MCF 10A (cell line): ENCODE data around the gene SLC6A12. TPM values are rescaled to one million over a fixed set of nuclear protein-coding genes. Genes with fewer than 3 reads are reported as not detected.

Source experiments
- BruUV-seq: library from RNA; stranded (reverse); fragments of 400-500 nt; replicated peaks from 2 replicates; lab custom pipeline; 2021; lab: Mats Ljungman, UMichigan
- CTCF ChIA-PET: fragments of 300-600 bp; sonication (Branson Sonifier 250); formaldehyde crosslinking; extraction: SDS; loops from one replicate; lab custom pipeline; 2021; ENCODE audit warnings: antibody characterized with exemption, inconsistent platforms; lab: Yijun Ruan, JAX
- POLR2A ChIA-PET: fragments of 300-600, 350-650 bp; sonication (Branson Sonifier 250); formaldehyde crosslinking; extraction: SDS; loops from one replicate; lab custom pipeline; 2020; ENCODE audit warnings: antibody characterized with exemption, inconsistent platforms; lab: Yijun Ruan, JAX
- DNase-seq: peaks from one replicate; pipeline ENCODE4 v3.0.0-alpha.2; 2018; ENCODE audit not compliant: unreplicated experiment
- H3K27ac Mint-ChIP-seq: one replicate; pipeline ENCODE4 v1.8.0; 2022; ENCODE audit warnings: mild to moderate bottlenecking, low read depth, mixed read lengths; ENCODE audit not compliant: unreplicated experiment
- H3K27me3 Mint-ChIP-seq: one replicate; pipeline ENCODE4 v1.8.0; 2022; ENCODE audit warnings: mixed read lengths; ENCODE audit not compliant: insufficient read depth, unreplicated experiment
- H3K36me3 Mint-ChIP-seq: one replicate; pipeline ENCODE4 v1.8.0; 2022; ENCODE audit warnings: mild to moderate bottlenecking, moderate library complexity, mixed read lengths; ENCODE audit not compliant: insufficient read depth, unreplicated experiment
- H3K4me1 Mint-ChIP-seq: one replicate; pipeline ENCODE4 v1.8.0; 2022; ENCODE audit warnings: mixed read lengths; ENCODE audit not compliant: insufficient read depth, unreplicated experiment
- H3K4me3 Mint-ChIP-seq: one replicate; pipeline ENCODE4 v1.8.0; 2022; ENCODE audit warnings: mild to moderate bottlenecking, moderate library complexity, mixed read lengths; ENCODE audit not compliant: unreplicated experiment
- H3K9me3 Mint-ChIP-seq: one replicate; pipeline ENCODE4 v1.8.0; 2022; ENCODE audit warnings: mixed read lengths; ENCODE audit not compliant: unreplicated experiment
- CTCF ChIP-seq: fragments of 200-600 bp; IDR thresholded peaks from one replicate; pipeline ENCODE4 v1.8.0; 2022; ENCODE audit warnings: antibody characterized with exemption, mild to moderate bottlenecking; ENCODE audit not compliant: unreplicated experiment
- intact Hi-C: fragments of 100-400 bp; cut with micrococcal nuclease; formaldehyde crosslinking; loops from 2 replicates; pipeline ENCODE4 v1.14.1; 2022
- total RNA-seq: library from RNA; stranded (reverse); gene quantifications from 2 replicates; pipeline ENCODE4 v1.2.3, GENCODE V29; 2022

SLC6A12 gene
- total RNA-seq, 1 experiment from 2014 or later: not detected

GRCh38 chr12:176321-177181 is 37.4 kb downstream of the SLC6A12 start:
- BruUV-seq: no TSS peak
- H3K4me1 Mint-ChIP-seq: peaks cover 9% of the 10 kb centered on the region
- intact Hi-C loops: no loop called here
- peak overlapping the region; percentile 4 for H3K4me3 Mint-ChIP-seq
- no peak for TF ChIP-seq CTCF
- H3K27ac Mint-ChIP-seq: peak overlapping the region; percentile 16
- CTCF ChIA-PET: interaction anchor here (0.6 kb wide), 1 partner anchor 371 kb away, joined by 3 read pairs; no protein-coding TSS in a partner anchor
- POLR2A ChIA-PET: interaction anchor here (0.8 kb wide), 1 partner anchor 27 kb away, joined by 3 read pairs; no protein-coding TSS in a partner anchor
- H3K27me3 Mint-ChIP-seq: peaks cover 11% of the 10 kb centered on the region
- H3K36me3 Mint-ChIP-seq: no peaks in the 10 kb centered on the region
- H3K9me3 Mint-ChIP-seq: no peaks in the 10 kb centered on the region
- DNase-seq: peak; percentile 59

GRCh38 chr12:175759-176158 is 38.2 kb downstream of the SLC6A12 start:
- Mint-ChIP-seq H3K4me1 (peaks cover 9% of the 10 kb centered on the region), H3K9me3 (no peaks in the 10 kb centered on the region), H3K36me3 (no peaks in the 10 kb centered on the region), H3K4me3 (no peak overlapping the region), H3K27ac (no peak overlapping the region), H3K27me3 (peaks cover 11% of the 10 kb centered on the region)
- intact Hi-C loops: no loop called here
- POLR2A ChIA-PET: no interaction called here
- TF ChIP-seq CTCF: no peak
- no peak for DNase-seq
- BruUV-seq: no TSS peak
- CTCF ChIA-PET: no interaction called here

- Mint-ChIP-seq H3K27ac (no peak overlapping the region), H3K4me1 (peaks cover 9% of the 10 kb centered on the region), H3K9me3 (no peaks in the 10 kb centered on the region), H3K27me3 (peaks cover 11% of the 10 kb centered on the region), H3K4me3 (no peak overlapping the region), H3K36me3 (no peaks in the 10 kb centered on the region)
- DNase-seq: no peak
- intact Hi-C loops: no loop called here
- POLR2A ChIA-PET: no interaction called here
- CTCF ChIA-PET: no interaction called here
- TF ChIP-seq CTCF: no peak
- BruUV-seq: no TSS peak
These were observed 38.7 kb downstream of the SLC6A12 start for GRCh38 chr12:175250-175649.

- no peak for TF ChIP-seq CTCF
- intact Hi-C loops: no loop called here
- BruUV-seq: no TSS peak
- Mint-ChIP-seq H3K4me1 (peaks cover 9% of the 10 kb centered on the region), H3K9me3 (no peaks in the 10 kb centered on the region), H3K36me3 (no peaks in the 10 kb centered on the region), H3K27ac (no peak overlapping the region), H3K4me3 (no peak overlapping the region), H3K27me3 (peaks cover 11% of the 10 kb centered on the region)
- CTCF ChIA-PET: interaction anchor here (1.3 kb wide), 1 partner anchor 21 kb away, joined by 5 read pairs; no protein-coding TSS in a partner anchor
- POLR2A ChIA-PET: no interaction called here
- DNase-seq: no peak
These were observed 39.4 kb downstream of the SLC6A12 start for GRCh38 chr12:174596-174995.
